ENCODE results near the gene C1QTNF8.

Gene C1QTNF8

DNA sequence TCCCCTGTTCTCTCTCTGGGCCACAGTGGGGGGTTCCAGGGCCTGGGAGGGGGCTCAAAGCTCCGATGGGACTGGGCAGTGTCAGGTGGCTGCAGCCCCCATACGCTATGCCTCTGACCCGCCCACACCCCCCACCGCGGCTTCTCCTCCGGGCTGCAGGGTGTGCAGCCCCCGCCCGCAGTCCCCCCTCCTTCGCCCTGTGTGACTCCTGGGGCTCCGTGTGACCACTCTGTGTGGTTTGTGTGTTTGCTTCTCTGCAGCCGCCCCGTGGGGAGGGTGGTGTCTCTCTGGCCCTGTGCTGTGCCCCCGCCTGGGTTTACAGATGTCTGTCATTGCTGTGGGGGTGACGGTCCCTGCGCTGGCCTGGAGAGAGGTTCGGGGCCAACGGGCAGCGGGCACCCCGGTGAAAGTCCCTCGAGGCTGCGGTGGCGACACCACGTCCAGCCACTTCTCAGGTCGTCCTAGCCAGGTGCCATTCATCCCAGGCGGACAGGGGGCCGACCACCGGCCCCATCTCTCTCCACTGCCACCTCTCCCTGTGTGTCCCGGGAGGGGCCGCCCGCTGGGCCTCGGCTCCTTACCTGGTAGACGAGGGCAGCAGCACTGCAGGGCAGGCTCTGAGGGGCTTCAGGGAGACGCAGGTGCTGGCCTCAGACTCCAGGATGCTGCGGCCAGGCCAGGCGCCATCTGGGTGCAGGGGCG, 18.0 kb downstream of the C1QTNF8 start:
- DNase-seq (ENCODE audit: low spot score) = no peak

GRCh38 chr16:1076801-1077576, 19.1 kb downstream of the C1QTNF8 start:
- no peak for DNase-seq (ENCODE audit: low spot score)

GRCh38 chr16:1075546-1075945, 20.5 kb downstream of the C1QTNF8 start:
- DNase-seq (ENCODE audit: low spot score) = no peak

DNA sequence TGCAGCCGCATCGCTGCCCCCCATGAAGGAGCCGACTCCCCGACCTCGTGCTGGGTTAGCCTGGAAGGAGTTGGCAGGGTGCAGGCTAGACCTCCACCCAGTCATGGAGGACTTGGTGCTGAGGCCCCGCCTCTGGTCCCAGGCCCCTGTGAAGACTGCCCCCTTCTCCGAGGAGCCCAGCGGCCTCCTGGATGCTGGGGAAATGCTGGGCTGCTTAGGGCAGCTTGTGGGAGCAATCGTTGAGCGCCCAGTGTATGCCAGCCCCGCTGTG, 21.7 kb downstream of the C1QTNF8 start:
- no peak for DNase-seq (ENCODE audit: low spot score)

DNA sequence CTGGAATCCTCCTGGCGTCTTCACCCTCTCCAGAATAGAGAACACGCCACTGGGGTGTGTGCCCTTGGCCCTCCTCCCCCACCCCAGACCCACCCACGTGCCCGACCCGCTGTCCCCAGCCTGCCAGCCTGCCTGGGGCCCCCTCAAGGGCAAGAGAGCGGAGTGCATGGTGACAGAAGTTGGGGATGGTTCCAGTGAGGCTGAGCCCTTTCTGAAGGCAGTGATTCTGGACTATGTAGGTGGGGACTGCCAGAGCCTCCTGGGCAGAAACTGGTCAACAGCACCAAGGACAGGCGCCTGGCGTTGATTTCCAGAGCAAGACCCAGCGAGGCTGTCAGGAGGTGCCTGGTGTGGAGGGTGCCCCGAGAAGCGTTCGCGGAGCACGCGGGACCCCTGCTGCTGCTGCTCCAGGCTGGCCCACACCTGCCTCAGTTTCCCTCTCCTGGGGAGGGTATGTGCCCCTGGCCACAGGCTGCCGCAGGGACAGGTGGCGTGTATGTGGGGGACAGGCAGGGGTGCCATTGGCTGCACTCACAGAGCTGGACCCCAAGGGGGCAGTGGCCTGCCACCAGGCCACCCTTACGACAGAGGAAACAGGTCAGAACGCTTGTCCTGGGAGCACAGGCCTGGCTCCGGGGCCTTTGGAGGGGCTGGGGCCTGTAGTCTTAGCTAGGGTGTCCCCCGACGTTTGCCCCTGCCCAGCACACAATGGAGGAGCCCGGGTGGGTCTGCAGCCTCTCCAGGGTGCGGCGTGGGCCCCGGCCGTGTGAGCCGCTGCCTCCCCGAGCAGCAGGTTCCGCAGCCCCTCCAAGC, 22.3 kb downstream of the C1QTNF8 start:
- no peak for DNase-seq (ENCODE audit: low spot score)

GRCh38 chr16:1073262-1073558, 22.8 kb downstream of the C1QTNF8 start:
- DNase-seq (ENCODE audit: low spot score) = no peak

GRCh38 chr16:1072526-1073261, 23.4 kb downstream of the C1QTNF8 start, which contains the start of gene SSTR5:
TSS of gene SSTR5 (plus strand) at chr16:1072747. CDS start at chr16:1078869, 6,122 bp downstream.
- no peak for DNase-seq (ENCODE audit: low spot score)

DNA sequence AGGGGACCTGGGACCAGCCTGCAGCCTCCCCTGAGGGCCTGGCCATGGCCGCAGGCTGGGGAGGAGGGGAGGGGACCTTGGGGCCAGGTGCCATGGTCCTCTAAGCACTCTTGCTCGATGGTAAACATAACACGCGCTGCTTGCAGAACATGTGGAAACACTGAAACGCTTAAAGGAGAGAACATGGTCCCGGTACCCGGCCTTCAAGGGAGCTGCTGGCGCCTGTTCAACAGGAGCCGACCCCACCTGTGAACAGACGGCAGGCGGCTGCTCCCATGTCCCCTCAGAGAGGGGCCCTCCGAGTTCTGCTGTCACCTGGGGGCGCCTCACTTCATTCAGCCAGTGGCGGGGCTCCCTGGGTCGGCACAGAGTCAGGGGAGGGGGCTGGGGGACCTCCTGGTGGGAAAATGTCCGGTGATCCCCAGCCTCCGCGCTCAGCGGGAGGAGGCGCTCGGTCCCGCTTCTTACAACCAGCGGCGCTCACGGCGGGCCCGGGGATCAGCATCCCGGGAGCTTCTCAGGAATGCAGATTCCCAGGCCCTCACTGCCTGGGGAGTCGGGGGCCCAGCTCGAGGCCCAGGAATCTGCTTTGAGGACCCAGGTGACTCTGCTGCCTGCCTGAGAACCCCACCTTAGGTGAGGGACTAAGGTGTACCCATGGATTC, 24.4 kb downstream of the C1QTNF8 start:
- no peak for DNase-seq (ENCODE audit: low spot score)

DNA sequence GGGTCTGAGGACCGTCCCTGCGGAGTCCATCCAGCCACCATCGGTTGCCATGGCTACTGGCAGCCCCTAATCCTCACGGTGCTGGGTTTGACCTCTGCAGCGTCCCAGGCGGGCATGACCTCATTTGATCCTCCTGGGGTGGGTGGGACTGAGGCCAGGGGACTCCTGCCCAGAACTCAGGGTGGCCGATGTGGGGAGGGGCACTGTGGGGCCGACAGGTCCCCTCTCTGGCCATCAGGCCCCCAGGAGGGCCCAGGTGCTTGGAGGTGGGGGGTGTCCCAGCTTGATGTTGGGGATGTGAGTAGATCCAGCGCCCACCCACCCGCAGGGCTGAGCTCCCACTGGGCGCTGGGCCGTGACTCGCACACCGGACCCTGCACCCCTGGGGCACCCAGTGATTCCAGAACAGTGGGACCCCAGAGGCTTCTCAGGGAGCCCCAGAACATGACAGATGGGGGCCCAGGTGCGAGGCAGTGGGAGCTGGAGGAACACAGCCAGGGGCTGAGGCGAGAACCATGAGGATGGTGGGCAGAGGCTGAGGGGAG, 25.1 kb downstream of the C1QTNF8 start:
- DNase-seq (ENCODE audit: low spot score) = no peak

DNA sequence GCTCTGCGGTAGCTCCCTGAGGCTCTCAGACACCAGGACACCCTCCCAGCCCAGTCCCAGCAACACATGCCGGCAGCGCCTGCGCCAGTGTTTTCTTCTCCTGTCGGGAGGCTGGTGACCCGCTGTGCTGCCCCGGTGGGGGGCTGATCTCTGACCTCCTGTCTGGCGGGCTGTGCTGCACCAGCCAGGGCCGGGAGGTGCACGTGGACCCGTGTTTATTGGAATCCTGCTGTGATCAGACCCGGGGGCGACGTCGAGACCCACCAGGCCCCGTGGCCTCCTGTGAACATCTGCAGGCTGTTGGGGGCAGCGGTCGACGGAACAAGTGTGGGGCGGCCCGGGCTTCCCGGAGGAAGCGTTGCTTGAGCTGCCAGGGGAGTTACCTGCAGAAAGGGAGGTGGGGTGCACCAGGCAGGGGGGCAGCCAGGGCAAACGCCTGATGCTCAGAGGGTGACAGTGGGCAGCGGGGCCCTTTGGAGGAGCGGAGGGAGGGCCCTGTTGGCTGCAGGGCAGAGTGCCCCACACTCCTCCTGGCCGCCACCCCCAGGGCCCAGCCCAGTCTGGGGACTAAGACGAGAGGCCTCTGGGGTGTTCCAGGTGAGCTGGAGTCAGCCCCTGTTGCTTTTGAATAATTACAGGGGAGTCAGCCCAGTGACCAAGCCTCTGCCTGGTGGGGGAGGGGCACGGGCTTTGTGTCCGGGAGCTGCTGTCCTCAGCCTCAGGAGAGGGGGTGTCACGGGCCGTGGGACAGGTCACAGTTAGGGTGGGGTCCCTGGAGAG, 25.8 kb downstream of the C1QTNF8 start:
- no peak for DNase-seq (ENCODE audit: low spot score)

DNA sequence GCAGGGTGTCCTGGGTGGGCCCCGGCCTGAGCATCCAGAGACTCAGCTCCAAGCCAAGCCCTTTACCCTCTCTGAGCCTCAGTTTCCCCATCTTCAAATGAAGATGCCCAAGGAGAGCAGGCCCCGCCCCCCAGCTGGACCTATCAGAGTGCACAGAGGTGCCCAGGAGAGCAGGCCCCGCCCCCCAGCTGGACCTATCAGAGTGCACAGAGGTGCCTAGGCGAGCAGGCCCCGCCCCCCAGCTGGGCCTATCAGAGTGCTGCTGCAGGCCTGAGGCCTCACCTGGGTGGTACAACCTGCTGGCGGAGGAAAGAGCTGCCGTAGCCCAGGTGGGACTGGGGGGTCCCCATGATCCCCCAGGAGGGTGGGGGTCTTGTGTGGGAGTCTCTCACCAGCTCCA, 26.9 kb downstream of the C1QTNF8 start:
- no peak for DNase-seq (ENCODE audit: low spot score)

- DNase-seq (ENCODE audit: low spot score) = no peak
These were observed 27.6 kb downstream of the C1QTNF8 start for GRCh38 chr16:1068451-1068850.

DNA sequence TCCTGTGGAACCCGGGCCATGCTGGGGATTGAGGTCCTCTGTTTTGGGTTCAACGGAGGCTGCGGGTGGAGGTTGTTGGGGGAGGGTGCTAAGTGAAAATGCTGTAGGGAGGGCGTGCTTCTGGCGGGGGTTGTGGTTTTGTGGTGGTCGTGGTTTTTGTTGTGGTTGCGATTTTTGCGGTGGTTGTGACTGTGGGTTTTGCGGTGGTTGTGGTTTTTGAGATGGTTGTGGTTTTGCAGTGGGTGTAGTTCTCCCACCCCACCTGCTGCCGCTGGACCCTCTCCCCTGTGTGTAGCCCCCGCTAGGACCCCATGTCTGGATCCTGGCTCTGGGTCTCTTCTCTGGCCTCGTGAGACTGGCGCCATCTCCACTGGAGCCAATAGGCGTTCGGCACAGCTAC, 28.4 kb downstream of the C1QTNF8 start:
- DNase-seq (ENCODE audit: low spot score) = no peak

GRCh38 chr16:1066584-1067172, 29.4 kb downstream of the C1QTNF8 start:
- no peak for DNase-seq (ENCODE audit: low spot score)

DNA sequence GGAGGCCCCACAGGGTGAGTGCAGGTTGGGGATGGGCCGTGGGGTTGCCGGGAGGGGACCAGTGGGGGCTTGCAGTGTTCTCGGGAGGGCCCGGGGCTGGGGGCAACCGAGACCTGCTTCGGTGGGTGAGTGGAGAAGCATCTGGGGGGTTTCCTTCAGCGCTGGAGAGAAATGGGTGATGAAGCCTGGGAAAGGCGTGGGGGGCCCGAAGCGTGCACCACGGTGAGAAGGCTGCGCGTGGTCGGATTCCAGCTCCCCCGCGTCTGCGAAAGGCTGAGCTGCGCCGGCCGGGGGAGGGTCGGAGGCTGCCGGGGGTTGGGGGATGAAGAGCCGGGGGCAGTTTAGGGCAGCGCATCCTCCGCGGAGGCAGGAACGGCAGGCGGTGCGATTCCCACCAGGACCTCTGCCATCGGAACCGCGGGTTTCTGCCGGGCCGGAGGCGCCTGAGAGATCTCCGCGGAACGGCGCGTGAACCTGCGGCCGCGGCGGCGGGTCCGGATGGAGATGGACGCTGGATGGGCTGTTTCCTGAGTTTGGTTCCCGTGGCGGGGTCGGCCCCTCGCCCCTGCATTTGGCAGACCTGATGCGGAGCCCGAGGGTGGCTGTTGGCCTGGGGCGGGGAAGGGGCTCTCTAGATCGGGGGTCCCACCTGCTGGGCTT, 30.4 kb downstream of the C1QTNF8 start:
- no peak for DNase-seq (ENCODE audit: low spot score)

- DNase-seq (ENCODE audit: low spot score) = no peak
These were observed 32.3 kb downstream of the C1QTNF8 start for GRCh38 chr16:1063728-1064127.

DNA sequence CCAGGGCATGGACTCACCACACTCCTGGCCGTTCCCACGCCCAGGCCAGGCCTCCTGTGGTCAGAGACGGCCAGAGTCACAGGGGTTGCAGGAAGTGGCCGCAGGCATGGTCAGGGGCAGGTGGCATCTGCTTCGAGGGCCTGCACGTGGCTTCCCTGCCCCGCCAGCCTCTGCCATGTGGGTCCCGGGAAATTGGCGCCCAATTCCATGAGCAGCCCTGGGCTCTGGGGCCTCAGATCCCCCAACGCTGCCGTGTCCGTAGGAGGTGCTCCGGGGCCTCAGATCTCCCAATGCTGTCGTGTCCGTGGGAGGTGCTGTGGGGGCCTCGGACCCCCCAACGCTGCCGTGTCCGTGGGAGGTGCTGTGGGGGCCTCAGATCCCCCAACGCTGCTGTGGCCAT, 33.1 kb downstream of the C1QTNF8 start:
- DNase-seq (ENCODE audit: low spot score) = no peak

GRCh38 chr16:1061769-1062505, 34.1 kb downstream of the C1QTNF8 start:
- no peak for DNase-seq (ENCODE audit: low spot score)

Measured in kidney tubule cell (primary cell).